Neural cell (in vitro differentiated cells): ENCODE measurements around the gene DGKQ.

ENCODE experiments used
- CTCF ChIP-seq: fragments of 450-650 bp; IDR thresholded peaks from 2 replicates; pipeline ENCODE4 v1.5.1; 2014; ENCODE audit warnings: antibody characterized with exemption, mild to moderate bottlenecking, moderate library complexity; ENCODE audit not compliant: poor library complexity, severe bottlenecking
- MXI1 ChIP-seq: fragments of 450-650 bp; conservative IDR thresholded peaks from 2 replicates; pipeline ENCODE4 v1.6.1; 2014; ENCODE audit warnings: antibody characterized with exemption, mild to moderate bottlenecking; ENCODE audit not compliant: poor library complexity, severe bottlenecking
- POLR2AphosphoS5 ChIP-seq: IDR thresholded peaks from 2 replicates; pipeline ENCODE4 v1.6.1; 2012
- SMC3 ChIP-seq: fragments of 450-650 bp; conservative IDR thresholded peaks from 2 replicates; pipeline ENCODE4 v1.6.1; 2014; ENCODE audit warnings: antibody characterized with exemption, mild to moderate bottlenecking, moderate library complexity; ENCODE audit not compliant: poor library complexity

GRCh38 chr4:1017706-1018105 is 44.3 kb upstream of the DGKQ start:
- no peak for TF ChIP-seq POLR2AphosphoS5
- TF ChIP-seq CTCF: no peak
- no peak for TF ChIP-seq MXI1
- TF ChIP-seq SMC3: no peak
